GM04503 (cell line): ENCODE results near the gene MARCOL.

ENCODE experiments used
- DNase-seq: peaks from one replicate; pipeline ENCODE4 v3.0.0-alpha.2; 2012; ENCODE audit warnings: low read depth

MARCOL gene, protein sequence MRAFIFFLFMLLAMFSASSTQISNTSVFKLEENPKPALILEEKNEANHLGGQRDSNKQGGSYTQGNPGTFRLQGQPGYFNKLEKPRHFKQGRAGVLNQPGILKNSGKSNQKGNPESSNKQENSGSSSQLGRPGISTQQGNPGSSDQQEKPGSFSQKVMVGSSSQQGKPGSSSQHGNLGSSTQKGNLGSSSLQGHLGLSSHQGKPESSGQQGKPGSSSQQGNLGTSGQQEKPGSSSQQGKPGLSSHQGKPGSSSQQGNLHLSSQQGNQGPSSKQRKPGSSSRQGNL

DNA sequence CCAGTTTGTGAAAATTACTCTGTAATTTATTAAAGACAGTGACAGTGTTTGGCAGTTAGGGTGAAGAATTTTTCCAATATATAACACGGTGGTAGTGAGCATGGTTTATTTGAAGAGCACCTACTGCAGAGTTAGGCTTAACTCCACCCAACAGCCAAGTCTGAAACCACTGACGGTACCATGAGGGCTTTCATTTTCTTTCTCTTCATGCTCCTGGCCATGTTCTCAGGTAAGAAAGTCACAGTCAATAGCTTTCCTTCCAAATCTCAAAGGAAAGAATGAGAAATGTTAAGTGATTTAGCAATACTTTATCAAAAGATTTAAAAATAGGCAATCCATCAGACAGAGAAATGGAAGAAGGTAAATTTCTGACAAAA lies at the start of gene MARCOL:
Gene MARCOL (plus strand): TSS at position 108 of the 377 bp plus-strand sequence. CDS start 73 bp downstream, at position 181.
- no peak for DNase-seq

DNA sequence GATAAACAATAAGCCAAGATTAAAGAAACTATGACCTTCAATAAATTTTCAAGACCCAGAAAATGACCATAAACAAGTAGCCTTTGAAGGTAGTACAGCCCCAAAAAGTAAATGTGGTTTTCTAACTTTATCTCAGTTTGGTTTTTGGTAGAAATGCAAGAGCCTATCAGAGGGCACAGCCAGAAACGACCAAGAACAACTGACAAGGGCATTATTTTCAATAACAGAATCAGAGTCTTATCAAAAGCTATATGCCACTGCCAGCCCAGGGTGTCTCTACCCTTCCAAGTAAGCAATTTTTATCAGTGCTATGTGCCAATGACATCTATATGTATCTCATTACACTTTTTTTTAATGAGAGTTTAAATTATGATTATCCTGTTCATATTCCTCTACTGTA lies 47.3 kb upstream of the MARCOL start:
- no peak for DNase-seq

DNA sequence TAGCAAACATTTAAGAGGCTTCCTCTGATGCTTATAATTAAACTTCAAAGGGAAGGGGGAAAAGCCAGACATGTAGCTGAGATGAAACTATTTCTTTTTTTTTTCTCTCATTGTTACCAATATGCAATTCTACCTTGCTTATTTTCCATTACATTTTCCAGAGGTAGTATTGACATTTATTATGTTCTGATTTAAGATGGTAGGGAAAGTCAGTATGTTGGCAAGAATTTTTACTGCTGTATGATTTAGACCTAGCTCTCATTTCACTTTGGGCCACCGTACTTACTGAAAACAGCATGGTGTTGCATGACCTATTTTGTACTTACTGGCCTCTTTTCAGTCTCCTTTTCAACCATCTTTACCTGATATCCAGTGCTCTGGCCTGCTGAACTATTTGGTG lies 45.1 kb upstream of the MARCOL start:
- no peak for DNase-seq

DNA sequence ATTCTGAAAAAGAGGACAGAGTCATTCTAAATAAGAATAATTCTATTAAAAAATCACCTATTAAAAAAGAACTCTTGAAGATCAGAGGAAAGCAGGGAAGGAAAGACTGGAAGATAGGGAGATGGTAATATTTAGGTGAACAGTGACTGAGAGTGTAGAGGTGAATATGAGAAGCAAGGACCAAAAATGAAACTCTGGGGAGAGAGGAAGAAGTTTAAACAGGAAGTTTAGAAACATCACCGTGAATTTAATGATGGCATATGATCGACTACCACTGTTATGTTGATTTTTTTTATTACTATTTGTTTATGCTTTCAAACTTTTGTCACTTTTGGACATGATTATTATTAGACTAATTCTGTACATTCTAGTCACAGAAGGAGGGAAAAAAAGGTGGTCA lies 37.2 kb upstream of the MARCOL start:
- DNase-seq = no peak

DNA sequence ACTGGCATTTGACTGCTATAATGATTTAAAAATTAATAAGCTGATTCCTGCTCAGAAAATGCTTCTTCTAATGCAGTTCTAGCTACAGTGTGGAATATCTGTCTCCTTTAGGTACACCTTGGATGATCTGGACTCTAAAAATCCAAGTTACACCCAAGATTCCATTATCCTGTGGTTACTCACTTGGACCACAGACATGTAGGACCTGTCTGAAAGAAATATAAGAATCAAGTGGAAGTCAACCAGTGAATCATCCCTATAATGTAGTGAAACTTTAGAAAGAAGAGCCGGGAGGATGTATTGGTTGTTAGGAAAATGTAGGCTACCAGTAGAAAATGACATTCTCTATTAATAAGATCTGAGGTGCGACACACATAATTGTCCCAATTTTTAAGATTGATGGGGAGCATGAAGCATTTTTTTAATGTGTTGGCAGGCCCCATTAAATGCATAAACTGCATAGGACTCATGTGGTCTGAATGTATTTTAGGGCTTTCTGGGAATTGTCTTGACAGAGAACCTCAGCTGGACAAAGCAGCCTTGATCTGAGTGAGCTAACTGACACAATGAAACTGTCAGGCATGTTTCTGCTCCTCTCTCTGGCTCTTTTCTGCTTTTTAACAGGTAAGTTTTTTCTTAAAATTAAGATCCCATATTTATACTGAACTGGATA lies 35.7 kb upstream of the MARCOL start, which contains the start of gene SPINK6:
Gene SPINK6 (plus strand): TSS at position 512 of the 673 bp plus-strand sequence. CDS start 55 bp downstream, at position 567.
- DNase-seq = no peak

DNA sequence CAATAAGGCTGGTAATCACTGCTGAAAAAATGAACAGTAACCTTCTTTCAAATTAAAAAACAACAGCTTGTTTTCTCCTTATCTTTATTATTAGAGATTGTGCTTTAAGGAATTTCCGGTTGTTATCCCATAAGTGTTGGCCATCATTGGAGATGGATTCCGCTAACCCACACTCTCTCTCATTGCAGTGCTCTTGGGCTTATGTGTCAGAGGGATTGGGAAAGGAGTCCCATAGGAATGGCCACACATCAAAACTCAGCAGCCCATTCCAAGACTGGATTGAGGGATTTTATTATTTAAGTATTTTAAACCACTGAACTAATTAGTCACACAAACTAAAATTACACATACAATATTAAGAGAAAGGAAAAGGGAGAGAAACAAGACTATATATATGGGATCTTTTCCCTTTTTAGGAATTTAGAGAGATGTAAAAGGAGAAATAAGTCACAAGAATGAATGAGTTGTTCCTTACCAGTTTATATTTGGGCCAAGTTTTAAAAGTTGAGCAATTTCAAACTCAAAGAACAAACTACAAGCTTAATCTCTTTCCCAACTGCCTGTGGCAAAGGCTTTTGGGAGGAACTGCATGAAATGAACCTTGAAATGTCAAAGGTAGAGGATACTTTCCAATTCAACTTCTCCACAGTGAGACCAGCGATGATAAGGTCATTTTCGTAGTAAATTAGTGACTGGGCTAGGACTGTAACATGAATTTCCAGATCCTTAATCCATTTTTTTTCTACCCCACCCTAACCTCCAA lies 33.1 kb upstream of the MARCOL start:
- no peak for DNase-seq

DNA sequence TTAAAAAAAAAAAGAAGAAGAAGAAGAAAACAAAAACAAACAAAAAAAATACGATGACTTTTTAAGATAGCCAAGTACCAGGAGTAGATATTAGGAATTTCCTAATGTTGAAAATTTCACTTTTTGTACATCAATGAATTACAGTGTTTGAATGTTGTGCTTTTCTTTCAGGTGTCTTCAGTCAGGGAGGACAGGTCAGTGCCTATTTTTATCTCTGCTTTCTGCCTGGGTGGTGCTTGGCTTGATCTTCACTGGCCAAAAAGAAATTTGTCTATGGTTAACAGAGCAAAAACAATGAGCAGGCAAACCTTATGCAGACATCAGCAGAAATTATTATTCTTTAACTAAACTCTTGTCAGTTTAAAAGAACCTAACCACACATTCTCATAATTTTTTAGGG lies 32.5 kb upstream of the MARCOL start:
- DNase-seq = no peak

DNA sequence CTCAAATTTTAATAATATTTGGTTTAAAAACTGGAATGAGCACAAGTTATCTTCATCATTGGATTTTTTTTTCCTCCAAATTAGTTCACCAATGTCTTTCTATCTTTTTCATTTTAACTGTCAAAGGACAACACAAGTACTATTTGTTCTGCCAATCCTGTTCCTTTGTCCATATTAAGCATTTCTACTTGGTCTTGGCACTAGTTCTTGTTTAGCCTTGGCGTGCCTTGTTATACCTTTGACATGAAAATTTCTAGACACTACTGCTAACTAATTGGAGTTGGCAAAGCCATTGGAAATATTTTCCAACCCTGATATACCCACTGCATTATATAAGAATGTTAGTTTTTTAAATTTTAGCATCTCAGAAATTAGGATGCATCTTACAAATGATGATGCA lies 31.7 kb upstream of the MARCOL start:
- DNase-seq = no peak

DNA sequence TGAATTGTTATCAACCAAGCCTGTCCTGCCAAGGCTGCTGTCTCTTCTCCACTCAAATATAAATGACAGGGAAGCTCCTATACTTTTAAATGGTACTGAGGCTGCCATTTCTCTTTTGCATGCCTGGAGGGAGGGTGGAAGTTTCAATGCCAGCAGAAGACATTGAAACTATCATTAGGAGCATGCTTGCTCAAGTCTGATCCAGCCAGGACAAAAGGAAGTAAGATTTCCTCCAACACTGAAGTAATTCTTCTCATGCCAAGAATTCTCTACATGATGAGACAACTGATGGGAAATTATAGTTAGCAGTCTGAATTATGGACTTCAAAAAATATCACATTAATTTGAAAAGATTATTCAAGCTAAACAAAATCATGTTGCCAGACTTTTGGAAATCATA lies 30.1 kb upstream of the MARCOL start:
- no peak for DNase-seq

DNA sequence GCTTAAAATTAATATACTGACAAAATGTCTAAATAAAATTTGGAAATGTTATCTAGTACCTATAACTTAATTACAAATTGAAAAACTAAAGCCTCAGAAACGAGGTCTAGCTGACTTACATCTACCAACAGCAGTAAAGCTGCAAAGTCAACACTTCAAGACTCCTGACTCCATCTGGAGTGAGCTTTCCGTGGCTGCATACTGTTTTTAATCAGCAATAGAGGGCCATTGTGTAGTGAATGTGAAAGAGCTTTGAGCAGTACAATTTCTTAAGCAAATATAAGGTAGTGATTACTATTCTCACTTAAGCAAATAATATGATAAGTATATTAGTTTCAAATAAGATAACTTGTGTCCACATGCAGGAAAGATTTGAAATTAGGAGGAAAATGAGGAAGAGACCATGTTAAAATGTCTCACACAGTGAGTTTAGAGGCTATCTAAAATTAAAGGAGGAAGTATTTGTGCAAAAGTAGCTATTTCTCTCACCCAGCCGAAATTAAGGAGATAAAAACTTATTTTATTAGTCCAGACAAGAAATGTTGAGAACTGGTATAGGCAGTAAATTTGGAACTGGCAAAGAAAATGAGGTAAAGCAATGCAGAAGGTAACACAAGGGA lies 29.1 kb upstream of the MARCOL start:
- no peak for DNase-seq

DNA sequence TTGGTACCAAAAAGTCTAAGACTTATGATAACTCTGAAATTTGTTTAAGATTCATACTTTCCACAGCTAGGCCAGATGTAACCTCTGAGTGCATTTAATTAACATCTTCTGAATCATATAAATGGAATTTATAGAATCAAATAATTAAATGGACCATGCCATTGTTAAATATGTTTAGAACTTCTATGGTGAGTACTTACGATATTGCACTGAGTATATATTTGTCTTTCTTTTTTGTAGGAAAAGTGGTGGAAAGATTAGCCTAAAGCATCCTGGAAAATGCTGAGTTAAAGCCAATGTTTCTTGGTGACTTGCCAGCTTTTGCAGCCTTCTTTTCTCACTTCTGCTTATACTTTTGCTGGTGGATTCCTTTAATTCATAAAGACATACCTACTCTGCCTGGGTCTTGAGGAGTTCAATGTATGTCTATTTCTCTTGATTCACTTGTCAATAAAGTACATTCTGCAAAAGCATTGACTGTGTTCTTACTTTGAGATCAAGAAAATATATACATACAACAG lies 23.6 kb upstream of the MARCOL start:
- DNase-seq = no peak

DNA sequence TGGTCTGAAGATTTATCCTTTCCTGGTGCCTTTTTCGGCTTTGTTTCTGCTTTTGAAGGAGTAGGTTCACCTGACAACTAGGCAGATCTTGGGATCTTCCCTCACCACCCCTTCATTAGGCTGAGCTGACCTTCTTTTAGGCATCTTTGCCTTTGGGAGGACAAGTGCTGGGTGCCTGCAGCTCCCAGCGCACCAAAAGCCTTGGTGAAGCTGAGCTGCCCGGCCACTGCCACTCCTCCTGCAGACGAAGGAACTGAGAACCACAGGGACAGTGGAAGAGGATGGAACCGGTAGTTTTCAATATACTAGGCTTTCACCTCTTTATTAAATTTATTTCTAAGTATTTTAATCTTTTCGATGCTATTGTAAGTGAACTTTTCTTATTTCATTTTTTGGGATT lies 16.8 kb upstream of the MARCOL start:
- DNase-seq = no peak

DNA sequence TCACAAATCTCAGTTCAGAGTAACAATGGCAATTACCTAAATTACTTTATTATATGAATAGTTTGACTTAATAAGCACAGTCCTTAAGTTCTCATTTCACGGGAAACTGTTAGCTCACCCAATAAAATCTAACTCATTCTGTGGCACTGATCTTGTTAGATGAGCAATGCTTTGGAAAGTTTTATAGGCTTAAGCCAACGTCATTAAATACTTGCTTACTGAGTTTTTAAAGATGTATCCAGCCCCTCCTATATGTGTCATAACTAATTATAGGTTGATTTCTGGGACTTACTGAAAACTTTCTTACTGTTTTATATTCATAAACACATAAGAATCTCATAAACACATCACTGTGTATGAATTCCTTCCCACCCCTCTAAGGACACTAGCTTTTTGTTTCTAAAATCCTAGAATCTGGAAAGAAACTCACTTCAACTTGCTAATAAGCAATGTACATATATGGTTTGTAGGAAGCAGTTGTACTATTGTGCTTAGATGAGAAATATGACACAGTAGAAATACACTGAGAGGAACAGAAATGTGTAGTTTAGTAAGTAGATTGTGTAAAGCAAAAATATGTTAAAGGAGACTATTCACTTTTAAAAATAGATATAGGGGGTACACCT lies 14.1 kb upstream of the MARCOL start:
- peak; percentile 12 for DNase-seq

DNA sequence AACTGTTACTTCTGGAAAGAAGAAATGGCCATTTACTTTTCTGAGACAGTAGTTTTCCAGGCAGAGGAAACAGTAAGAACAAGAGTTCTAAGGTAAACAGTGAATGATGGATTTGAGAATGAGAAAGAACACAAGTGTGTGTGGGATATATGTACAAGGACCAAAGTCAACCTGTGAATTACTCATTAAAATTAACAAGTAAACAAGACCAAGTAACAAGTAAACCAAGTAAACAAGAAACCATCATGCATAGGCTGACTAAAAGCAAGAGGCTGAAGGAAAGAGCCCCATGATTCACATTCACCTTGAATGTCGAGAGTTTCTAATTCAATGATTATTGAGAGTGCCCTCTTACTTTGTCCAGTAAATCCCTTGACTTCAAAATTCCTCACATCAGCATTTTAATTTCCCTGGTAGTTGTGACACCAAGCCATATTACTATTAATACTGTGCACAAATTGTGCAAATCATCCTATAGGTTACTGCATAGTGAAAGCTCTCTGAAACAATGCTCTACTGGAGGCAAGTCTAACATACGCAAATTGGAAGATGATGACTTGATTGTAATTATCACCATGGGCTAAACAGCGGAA lies 9.8 kb upstream of the MARCOL start:
- DNase-seq = no peak

DNA sequence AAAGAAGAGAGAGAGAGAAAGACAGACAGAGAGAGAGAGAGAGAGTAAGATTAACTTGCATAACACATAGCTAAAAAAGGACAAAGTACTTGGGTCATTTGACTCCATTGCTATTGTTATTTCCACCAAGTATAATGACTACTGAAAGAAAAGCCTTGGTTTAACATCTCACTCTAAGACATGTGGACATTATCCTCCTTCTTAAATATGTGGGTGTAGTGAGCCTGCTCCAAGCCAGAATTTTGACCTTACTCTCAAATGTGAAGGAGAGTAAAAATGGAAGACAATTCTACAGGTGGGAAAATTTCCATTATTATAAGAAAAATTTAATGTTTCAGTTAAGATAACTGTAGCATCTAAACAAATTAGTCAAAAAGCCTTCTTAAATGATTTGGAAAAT lies 8.5 kb upstream of the MARCOL start:
- no peak for DNase-seq

DNA sequence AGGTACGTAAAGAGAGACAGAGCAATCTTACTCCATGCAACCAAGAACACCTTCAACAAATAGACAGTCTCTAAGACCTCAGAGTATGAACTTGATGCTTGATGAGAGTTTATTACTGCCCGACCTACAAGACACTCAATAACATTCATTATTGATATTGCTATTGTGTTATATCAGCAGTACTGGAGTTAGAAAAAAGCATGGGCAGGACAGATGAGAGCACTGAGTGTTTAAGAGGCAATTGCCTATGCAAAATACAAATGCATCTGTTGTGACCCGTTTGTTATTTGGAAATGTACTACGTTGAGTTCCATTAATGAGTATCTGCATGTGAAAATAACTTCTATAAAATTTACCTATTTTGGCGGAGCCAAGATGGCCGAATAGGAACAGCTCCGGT lies 8.1 kb upstream of the MARCOL start:
- DNase-seq = no peak

DNA sequence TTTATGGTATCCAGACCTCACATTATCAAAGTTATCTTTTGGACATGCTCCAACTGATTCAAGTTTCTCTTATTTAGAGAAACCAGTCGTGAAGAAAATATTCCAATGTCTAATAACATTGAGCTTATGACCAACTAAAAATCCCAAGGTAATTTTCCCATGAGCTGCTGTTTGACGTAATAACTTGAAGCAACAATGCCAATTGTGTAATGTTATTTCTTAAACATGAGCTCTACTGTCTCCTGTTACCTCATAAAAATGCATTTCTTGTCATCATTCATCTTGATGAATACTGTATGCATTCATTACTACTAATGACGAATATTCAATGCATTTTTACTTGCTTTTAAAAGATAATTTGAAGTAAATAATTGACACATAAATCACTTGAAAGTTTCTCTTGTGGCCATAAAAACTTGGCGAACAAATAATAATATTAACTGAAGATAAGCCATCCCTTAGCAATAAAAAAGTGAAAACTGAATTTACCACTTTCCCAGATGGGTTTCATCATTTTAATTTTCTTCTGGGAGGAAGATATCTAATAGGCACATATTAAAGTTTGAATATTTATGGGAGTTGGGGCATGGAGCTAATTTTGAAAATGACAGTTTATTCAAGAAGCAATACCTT lies 424 bp upstream of the MARCOL start:
- no peak for DNase-seq

DNA sequence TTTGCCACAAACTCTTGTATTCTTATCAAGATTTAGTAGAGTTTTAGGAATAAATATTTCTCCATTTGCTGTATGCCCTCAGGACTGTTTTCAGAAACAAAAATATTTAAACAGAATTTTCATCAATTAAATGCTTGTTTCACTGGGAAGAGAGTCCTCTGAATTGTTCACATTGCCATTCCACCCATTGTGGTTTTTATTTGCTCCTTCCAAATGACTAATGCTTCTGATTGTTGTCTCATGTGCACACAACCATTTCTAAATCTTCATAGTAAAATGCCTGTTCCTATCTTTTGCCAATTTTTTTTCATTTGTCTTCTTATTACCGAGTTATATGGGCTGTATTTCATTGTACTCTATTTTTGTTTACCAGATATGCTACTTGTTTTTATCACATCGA lies 10.6 kb downstream of the MARCOL start:
- DNase-seq = no peak

DNA sequence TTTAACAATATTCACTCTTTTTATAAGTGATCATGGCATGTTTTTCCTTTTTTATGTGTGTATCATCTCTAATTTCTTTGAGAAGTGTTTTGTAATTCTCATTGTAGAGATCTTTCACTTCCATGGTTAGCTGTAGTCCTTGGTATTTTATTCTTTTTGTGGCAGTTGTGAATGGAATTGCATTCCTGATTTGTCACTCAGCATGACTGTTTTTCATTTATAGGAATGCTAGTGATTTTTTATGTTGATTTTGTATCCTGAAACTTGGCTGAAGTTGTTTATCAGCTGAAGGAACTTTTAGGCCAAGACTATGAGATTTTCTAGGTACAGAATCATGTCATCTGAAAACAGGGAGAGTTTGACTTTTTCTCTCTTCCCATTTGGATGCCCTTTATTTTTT lies 17.1 kb downstream of the MARCOL start:
- DNase-seq = no peak

DNA sequence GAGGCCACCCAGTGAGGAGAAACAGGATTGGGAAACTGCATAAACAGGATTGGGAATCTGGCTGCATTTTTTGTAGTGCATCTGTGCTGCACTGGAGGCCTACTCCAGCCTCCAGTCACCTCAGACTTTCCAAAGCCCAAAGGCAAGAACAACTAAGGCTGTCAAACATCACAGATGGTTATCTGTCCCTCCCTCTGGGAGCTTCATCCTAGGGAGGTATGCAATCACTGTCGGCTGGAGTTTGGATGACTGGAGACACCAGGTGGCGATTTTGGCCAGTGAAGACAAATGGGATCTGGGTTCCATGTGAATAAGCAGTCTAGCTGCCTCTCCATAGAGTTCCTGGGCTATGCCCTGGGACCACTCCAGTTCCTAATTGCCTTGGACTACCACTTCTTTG lies 21.0 kb downstream of the MARCOL start:
- DNase-seq = no peak

DNA sequence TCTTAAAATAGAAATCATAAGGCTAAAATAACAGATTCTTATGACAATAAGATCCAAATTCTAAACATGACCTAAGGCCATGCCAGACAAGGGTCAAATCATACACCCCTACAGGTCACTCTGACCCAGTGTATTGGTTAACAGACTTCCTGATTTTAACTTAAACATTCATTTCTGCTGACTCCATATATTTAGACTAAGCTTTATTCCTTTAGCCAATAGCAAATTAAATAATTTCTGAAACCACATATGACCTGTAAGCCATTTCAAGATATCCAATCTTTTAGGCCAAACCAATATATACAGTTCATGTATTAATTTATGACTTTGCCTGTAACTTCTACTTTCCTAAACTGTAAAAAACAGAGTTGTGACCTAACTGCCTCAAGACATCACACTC lies 22.9 kb downstream of the MARCOL start:
- DNase-seq = no peak
